Dendritic cell treated with granulocyte-macrophage colony-stimulating factor and Interleukin-4, amounts not matched to agents 40 ng/mL and 50 ng/mL, for 4 days (primary cell): ENCODE measurements around the gene GSG1L.

Experiments
- H3K27ac Mint-ChIP-seq: one replicate; pipeline ENCODE4 v1.8.0; 2022; ENCODE audit warnings: mild to moderate bottlenecking, mixed read lengths
- H3K27me3 Mint-ChIP-seq: one replicate; pipeline ENCODE4 v1.8.0; 2022; ENCODE audit warnings: mild to moderate bottlenecking, mixed read lengths
- H3K36me3 Mint-ChIP-seq: one replicate; pipeline ENCODE4 v1.8.0; 2022; ENCODE audit warnings: low read depth, mixed read lengths
- H3K4me1 Mint-ChIP-seq: one replicate; pipeline ENCODE4 v1.8.0; 2022; ENCODE audit warnings: low read depth, mixed read lengths
- H3K4me3 Mint-ChIP-seq: one replicate; pipeline ENCODE4 v1.8.0; 2022; ENCODE audit warnings: mild to moderate bottlenecking, moderate library complexity, mixed read lengths
- H3K9me3 Mint-ChIP-seq: one replicate; pipeline ENCODE4 v1.8.0; 2022; ENCODE audit warnings: mixed read lengths
- intact Hi-C: fragments of 100-400 bp; cut with micrococcal nuclease; formaldehyde crosslinking; loops from one replicate; pipeline ENCODE4 v1.15.0; 2022

Gene GSG1L

DNA sequence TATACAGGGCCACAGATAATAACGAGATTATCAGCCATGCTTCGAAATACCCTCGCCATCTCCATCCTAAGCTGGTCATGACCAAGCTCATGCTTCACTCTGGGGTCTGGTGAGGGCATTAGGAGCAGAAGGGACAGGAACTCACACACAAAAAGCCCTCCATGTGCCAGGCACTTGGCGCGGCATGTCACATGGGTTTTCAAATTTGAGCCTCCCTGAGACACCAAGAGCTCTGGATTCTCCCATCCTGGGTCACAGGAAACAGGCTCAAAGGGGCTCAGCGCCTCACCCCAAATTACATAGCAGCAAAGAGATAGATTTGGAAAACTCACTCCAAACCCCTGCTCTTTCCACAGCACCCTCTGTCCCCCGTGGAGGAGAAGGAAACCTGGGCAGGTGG, 239.5 kb downstream of the GSG1L start:
- no peaks in the 10 kb centered on the region for H3K4me1 Mint-ChIP-seq
- no peaks in the 10 kb centered on the region for H3K36me3 Mint-ChIP-seq
- no peak overlapping the region for H3K4me3 Mint-ChIP-seq
- intact Hi-C loops, result no loop called here
- peaks cover 4% of the 10 kb centered on the region for H3K27me3 Mint-ChIP-seq
- H3K9me3 Mint-ChIP-seq, result no peaks in the 10 kb centered on the region
- H3K27ac Mint-ChIP-seq, result no peak overlapping the region

DNA sequence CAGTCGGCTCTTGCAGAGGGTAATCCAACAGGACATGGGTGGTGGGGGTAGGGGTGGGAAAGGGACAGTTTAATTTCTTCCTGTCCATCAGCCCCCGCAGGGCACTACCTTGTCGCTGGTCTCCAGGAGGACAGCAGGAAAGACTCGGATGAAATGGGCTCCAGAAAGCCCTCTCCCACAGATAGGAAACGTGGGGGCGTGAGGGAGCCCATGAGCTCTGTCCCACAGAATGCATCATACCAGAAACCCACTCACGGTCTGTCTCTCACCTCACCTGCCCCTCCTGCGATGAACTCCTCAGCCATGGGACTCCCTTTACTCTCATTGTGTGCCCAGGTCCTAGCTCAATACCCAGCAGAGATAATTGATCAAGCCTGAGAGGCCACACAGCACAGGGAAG, 240.1 kb downstream of the GSG1L start:
- Mint-ChIP-seq H3K27me3 (peaks cover 4% of the 10 kb centered on the region), H3K4me1 (no peaks in the 10 kb centered on the region), H3K9me3 (no peaks in the 10 kb centered on the region), H3K27ac (no peak overlapping the region), H3K36me3 (no peaks in the 10 kb centered on the region), H3K4me3 (no peak overlapping the region)
- intact Hi-C loops, result no loop called here

DNA sequence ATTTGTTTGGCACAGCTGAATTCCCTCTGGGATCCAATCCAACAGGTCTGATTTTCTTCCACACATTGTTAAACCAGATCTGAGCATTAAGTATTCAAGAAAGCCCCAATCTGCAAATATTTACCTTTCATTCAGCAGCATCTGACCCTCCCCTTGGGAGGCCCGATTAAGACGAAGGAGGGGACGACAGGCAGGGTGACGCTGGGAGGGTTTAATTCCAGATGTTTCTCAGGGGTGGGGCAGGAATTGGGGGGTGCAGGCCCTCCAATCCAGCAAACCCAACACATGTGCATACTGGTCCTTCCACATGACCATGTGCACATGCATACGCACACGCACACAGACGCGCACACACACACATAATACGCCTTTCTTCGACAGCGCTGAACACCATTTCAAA, 240.5 kb downstream of the GSG1L start:
- Mint-ChIP-seq H3K27ac (no peak overlapping the region), H3K27me3 (peaks cover 7% of the 10 kb centered on the region), H3K36me3 (no peaks in the 10 kb centered on the region), H3K9me3 (no peaks in the 10 kb centered on the region), H3K4me1 (no peaks in the 10 kb centered on the region), H3K4me3 (no peak overlapping the region)
- intact Hi-C loops, result no loop called here

GRCh38 chr16:27822529-27822928, 241.0 kb downstream of the GSG1L start:
- H3K36me3 Mint-ChIP-seq, result no peaks in the 10 kb centered on the region
- H3K9me3 Mint-ChIP-seq, result no peaks in the 10 kb centered on the region
- intact Hi-C loops, result no loop called here
- no peak overlapping the region for H3K27ac Mint-ChIP-seq
- H3K4me3 Mint-ChIP-seq, result no peak overlapping the region
- H3K27me3 Mint-ChIP-seq, result peaks cover 8% of the 10 kb centered on the region
- H3K4me1 Mint-ChIP-seq, result no peaks in the 10 kb centered on the region

- H3K27me3 Mint-ChIP-seq, result peaks cover 8% of the 10 kb centered on the region
- no peak overlapping the region for H3K27ac Mint-ChIP-seq
- intact Hi-C loops, result no loop called here
- no peaks in the 10 kb centered on the region for H3K4me1 Mint-ChIP-seq
- no peaks in the 10 kb centered on the region for H3K9me3 Mint-ChIP-seq
- H3K36me3 Mint-ChIP-seq, result no peaks in the 10 kb centered on the region
- H3K4me3 Mint-ChIP-seq, result no peak overlapping the region
Observed at GRCh38 chr16:27820646-27821345, 242.7 kb downstream of the GSG1L start.

DNA sequence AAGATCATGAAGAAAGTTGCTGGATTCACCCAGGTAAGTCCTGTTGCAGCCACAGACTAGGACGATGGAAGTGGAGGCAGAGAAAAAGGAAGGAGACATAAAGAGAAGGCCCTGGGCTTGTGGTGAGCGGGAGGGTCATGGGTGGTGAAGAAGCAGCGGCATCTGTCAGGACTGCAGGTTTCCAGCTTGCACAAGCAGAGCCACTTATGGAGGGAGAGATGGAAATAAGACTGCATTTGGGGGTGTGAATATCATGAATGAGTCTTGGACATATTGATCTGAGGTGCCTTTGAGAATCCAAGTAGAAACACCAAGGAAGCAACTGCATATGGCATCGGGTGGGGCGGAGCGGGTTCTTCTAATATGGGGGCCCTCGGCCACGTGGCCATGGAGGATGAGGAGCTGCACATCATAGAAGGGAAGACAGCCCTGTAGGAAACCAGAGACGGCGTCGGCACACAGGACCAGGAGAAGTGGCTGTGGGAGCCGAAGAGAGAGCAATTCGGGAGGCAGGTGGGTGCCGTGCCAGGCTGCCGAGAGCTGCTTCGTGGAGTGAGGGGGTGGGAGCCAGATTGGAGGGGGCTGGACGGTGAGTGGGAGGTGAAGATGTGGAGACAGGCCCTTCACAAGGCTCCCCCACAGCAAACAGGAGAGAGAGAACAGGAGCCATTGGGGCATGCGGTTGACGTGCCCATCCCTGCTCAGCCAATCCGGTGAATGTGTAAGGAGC, 243.5 kb downstream of the GSG1L start:
- H3K4me3 Mint-ChIP-seq, result no peak overlapping the region
- no peaks in the 10 kb centered on the region for H3K9me3 Mint-ChIP-seq
- intact Hi-C loops, result no loop called here

DNA sequence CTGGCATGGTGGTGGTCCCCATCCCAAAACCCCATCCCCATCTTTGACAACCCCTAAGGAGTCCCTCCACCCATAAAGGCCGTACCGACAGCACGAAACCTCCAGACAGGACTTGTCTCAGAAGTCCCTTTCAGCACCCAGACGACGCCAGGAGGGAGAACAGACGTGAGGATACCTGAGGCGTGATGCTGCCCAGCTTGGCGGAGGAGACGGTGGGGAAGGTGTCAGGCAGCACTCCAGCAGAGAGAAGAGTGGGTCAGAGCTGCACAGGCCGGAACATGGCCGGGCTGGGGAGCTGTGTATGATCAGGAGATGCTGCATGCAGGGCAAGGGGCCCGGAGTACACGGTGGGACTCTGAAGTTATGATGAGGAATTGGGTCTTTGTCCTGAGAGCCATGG, 244.2 kb downstream of the GSG1L start:
- Mint-ChIP-seq H3K4me1 (no peaks in the 10 kb centered on the region), H3K4me3 (no peak overlapping the region), H3K27me3 (peaks cover 8% of the 10 kb centered on the region), H3K27ac (no peak overlapping the region), H3K9me3 (no peaks in the 10 kb centered on the region), H3K36me3 (no peaks in the 10 kb centered on the region)
- intact Hi-C loops, result no loop called here

More for the DNA sequence above, 243.5 kb downstream of the GSG1L start:
- no peaks in the 10 kb centered on the region for H3K4me1 Mint-ChIP-seq
- H3K27me3 Mint-ChIP-seq, result peaks cover 8% of the 10 kb centered on the region
- no peak overlapping the region for H3K27ac Mint-ChIP-seq
- no peaks in the 10 kb centered on the region for H3K36me3 Mint-ChIP-seq

GRCh38 chr16:27818246-27818645, 245.3 kb downstream of the GSG1L start:
- intact Hi-C loops, result no loop called here
- H3K36me3 Mint-ChIP-seq, result no peaks in the 10 kb centered on the region
- H3K4me3 Mint-ChIP-seq, result no peak overlapping the region
- no peaks in the 10 kb centered on the region for H3K4me1 Mint-ChIP-seq
- H3K9me3 Mint-ChIP-seq, result no peaks in the 10 kb centered on the region
- H3K27me3 Mint-ChIP-seq, result peaks cover 8% of the 10 kb centered on the region
- H3K27ac Mint-ChIP-seq, result no peak overlapping the region

GRCh38 chr16:27817038-27817437, 246.5 kb downstream of the GSG1L start:
- intact Hi-C loops, result no loop called here

DNA sequence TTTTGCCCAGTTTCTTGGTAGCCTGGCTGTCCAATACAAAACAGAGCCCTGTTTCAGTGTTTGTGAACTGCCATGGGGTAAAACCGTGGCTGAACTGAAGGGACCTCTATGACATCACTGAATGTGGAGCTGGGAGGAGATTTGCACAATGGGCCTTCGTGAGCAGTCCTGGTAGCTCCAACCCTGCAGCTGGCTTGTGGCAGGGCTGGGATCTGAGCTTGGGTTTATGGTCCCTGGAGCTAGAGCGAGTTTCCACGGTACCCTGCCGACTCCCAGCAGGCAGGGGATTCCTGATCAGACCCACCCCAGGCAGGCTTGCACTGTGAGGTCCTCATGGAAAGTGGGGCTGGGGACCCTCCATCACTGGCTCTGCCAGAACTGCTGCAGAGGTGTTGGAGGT, 247.0 kb downstream of the GSG1L start:
- peaks cover 8% of the 10 kb centered on the region for H3K27me3 Mint-ChIP-seq
- H3K4me3 Mint-ChIP-seq, result no peak overlapping the region
- H3K4me1 Mint-ChIP-seq, result no peaks in the 10 kb centered on the region
- no peak overlapping the region for H3K27ac Mint-ChIP-seq
- H3K9me3 Mint-ChIP-seq, result no peaks in the 10 kb centered on the region
- intact Hi-C loops, result no loop called here
- no peaks in the 10 kb centered on the region for H3K36me3 Mint-ChIP-seq

More at GRCh38 chr16:27817038-27817437, 246.5 kb downstream of the GSG1L start:
- no peak overlapping the region for H3K4me3 Mint-ChIP-seq
- no peaks in the 10 kb centered on the region for H3K36me3 Mint-ChIP-seq
- H3K27ac Mint-ChIP-seq, result no peak overlapping the region
- H3K27me3 Mint-ChIP-seq, result peaks cover 8% of the 10 kb centered on the region
- no peaks in the 10 kb centered on the region for H3K4me1 Mint-ChIP-seq
- no peaks in the 10 kb centered on the region for H3K9me3 Mint-ChIP-seq

GRCh38 chr16:27813591-27813990, 249.9 kb downstream of the GSG1L start:
- intact Hi-C loops, result no loop called here
- no peaks in the 10 kb centered on the region for H3K4me1 Mint-ChIP-seq

DNA sequence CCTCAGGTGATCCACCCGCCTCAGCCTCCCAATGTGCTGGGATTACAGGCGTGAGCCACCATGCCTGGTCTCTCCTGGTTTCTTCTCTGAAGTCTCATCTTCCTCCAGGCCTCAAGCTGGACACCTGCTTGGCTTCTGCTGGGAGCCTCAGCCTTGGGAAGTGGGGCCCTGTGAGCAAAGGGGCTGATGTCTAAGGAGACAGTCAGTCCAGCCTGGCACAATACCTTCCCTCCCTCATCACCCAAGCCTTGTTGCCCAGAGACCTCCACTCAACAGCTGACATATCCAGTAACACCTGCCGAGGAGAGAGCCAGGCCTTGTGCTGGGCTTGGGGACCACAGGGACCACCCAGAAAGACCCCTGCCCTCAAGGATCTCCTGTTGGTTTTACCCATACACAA, 251.6 kb downstream of the GSG1L start:
- H3K36me3 Mint-ChIP-seq, result no peaks in the 10 kb centered on the region
- intact Hi-C loops, result no loop called here
- H3K4me1 Mint-ChIP-seq, result no peaks in the 10 kb centered on the region
- no peak overlapping the region for H3K4me3 Mint-ChIP-seq
- H3K27ac Mint-ChIP-seq, result no peak overlapping the region
- H3K27me3 Mint-ChIP-seq, result no peaks in the 10 kb centered on the region
- H3K9me3 Mint-ChIP-seq, result no peaks in the 10 kb centered on the region

More at GRCh38 chr16:27813591-27813990, 249.9 kb downstream of the GSG1L start:
- no peaks in the 10 kb centered on the region for H3K9me3 Mint-ChIP-seq
- H3K4me3 Mint-ChIP-seq, result no peak overlapping the region
- no peak overlapping the region for H3K27ac Mint-ChIP-seq
- no peaks in the 10 kb centered on the region for H3K36me3 Mint-ChIP-seq
- peaks cover 4% of the 10 kb centered on the region for H3K27me3 Mint-ChIP-seq

DNA sequence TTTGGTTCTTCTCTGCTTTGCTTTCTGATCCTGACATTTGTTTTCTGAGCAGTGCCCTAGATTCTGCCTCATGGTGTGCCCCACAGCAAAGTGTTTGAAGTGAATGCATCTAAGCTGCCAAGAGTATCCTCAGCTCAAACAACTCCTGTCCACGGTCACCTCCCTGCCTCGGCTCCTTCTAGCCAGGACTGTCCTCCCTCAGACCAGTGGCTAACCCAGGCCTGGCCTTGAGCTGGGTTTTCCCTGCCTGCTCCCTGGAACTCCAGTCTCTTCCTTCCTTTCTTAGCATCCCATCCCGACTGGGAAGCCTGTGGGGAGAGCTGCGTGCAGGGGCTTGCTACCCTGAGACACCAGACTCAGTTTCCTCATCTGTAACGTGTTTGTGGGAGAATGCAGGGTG, 256.5 kb downstream of the GSG1L start:
- Mint-ChIP-seq H3K36me3 (no peaks in the 10 kb centered on the region), H3K4me3 (no peak overlapping the region), H3K4me1 (no peaks in the 10 kb centered on the region), H3K27ac (no peak overlapping the region), H3K9me3 (no peaks in the 10 kb centered on the region), H3K27me3 (peaks cover 16% of the 10 kb centered on the region)
- intact Hi-C loops, result no loop called here

DNA sequence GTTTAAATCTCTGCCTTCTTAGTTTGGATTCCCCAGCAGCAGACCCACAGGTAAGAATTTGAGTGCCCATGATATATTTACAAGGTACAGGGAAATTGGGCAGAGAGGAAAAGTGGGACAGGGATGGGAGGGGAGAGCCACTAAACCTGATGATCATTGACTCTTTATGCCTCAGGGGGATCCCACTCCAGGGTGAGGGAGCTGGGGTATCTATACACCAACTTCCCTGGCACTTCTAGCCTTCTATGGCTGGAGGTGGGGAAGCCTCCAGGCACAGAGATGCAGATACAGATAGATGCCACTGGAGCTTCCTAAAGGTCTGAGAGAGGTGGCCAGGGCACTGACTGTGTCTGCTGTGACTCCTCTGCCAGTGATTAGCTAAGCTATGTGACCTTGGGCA, 257.1 kb downstream of the GSG1L start:
- Mint-ChIP-seq H3K36me3 (no peaks in the 10 kb centered on the region), H3K4me3 (no peak overlapping the region), H3K27me3 (peaks cover 16% of the 10 kb centered on the region), H3K27ac (no peak overlapping the region), H3K9me3 (no peaks in the 10 kb centered on the region), H3K4me1 (no peaks in the 10 kb centered on the region)
- intact Hi-C loops, result no loop called here
